ENCODE data around the gene HEATR9. TPM values are rescaled to one million over a fixed set of nuclear protein-coding genes. Genes with fewer than 3 reads are reported as not detected.

The HEATR9 gene
- total RNA-seq, 1 donor from 2014 or later, result not detected

GRCh38 chr17:35876534-35876933 is 7.8 kb upstream of the HEATR9 start:
- Histone ChIP-seq H3K9me3 (no peaks in the 10 kb centered on the region), H3K27me3 (no peaks in the 10 kb centered on the region), H3K4me3 (no peak overlapping the region), H3K36me3 (no peaks in the 10 kb centered on the region), H3K4me1 (no peaks in the 10 kb centered on the region), H3K27ac (no peak overlapping the region)
- no peak for DNase-seq (ENCODE audit: extremely low spot score in 2 of 2)
- intact Hi-C loops (cut with DNase I), result no loop called here
- TF ChIP-seq POLR2AphosphoS5 (IDR thresholded peaks at IDR 0.05; ENCODE audit: insufficient read depth in 1 of 2, low read depth in 1 of 2), result no peak
- TF ChIP-seq, protein P1, sequence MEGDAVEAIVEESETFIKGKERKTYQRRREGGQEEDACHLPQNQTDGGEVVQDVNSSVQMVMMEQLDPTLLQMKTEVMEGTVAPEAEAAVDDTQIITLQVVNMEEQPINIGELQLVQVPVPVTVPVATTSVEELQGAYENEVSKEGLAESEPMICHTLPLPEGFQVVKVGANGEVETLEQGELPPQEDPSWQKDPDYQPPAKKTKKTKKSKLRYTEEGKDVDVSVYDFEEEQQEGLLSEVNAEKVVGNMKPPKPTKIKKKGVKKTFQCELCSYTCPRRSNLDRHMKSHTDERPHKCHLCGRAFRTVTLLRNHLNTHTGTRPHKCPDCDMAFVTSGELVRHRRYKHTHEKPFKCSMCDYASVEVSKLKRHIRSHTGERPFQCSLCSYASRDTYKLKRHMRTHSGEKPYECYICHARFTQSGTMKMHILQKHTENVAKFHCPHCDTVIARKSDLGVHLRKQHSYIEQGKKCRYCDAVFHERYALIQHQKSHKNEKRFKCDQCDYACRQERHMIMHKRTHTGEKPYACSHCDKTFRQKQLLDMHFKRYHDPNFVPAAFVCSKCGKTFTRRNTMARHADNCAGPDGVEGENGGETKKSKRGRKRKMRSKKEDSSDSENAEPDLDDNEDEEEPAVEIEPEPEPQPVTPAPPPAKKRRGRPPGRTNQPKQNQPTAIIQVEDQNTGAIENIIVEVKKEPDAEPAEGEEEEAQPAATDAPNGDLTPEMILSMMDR (IDR thresholded peaks at IDR 0.05), result no peak
- no peak for TF ChIP-seq POLR2A (IDR thresholded peaks at IDR 0.05)

DNA sequence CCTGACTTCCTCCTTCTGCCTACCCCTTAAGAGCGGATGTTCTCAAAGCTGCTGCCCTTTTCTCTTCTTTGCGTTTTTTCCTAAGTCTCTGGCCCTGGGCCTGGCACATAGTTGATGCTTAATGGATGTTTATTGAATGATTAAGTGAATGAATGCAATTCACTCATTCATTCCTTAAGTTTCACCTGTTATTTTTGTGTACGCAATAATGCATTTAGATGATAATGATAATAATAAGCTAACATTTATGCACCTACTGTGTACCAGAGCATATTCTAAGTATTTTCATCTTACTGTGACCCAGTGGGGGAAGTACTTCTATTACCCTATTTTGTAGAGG is 7.1 kb upstream of the HEATR9 start:
- H3K27ac ChIP-seq, result no peak overlapping the region
- H3K36me3 ChIP-seq, result no peaks in the 10 kb centered on the region
- H3K4me1 ChIP-seq, result no peaks in the 10 kb centered on the region
- H3K9me3 ChIP-seq, result no peaks in the 10 kb centered on the region
- no peak overlapping the region for H3K4me3 ChIP-seq
- no peak for TF ChIP-seq POLR2AphosphoS5 (IDR thresholded peaks at IDR 0.05; ENCODE audit: insufficient read depth in 1 of 2, low read depth in 1 of 2)
- H3K27me3 ChIP-seq, result no peaks in the 10 kb centered on the region
- intact Hi-C loops (cut with DNase I), result no loop called here
- DNase-seq (ENCODE audit: extremely low spot score in 2 of 2), result no peak

GRCh38 chr17:35875072-35875799 is 6.5 kb upstream of the HEATR9 start:
- no peak overlapping the region for H3K27ac ChIP-seq
- TF ChIP-seq, protein P1 (IDR thresholded peaks at IDR 0.05), result no peak
- TF ChIP-seq POLR2AphosphoS5 (IDR thresholded peaks at IDR 0.05; ENCODE audit: insufficient read depth in 1 of 2, low read depth in 1 of 2) (no peak), POLR2A (IDR thresholded peaks at IDR 0.05) (no peak)
- H3K27me3 ChIP-seq, result no peaks in the 10 kb centered on the region
- no peak overlapping the region for H3K4me3 ChIP-seq
- H3K36me3 ChIP-seq, result no peaks in the 10 kb centered on the region
- intact Hi-C loops (cut with DNase I), result no loop called here
- H3K4me1 ChIP-seq, result no peaks in the 10 kb centered on the region
- DNase-seq (ENCODE audit: extremely low spot score in 2 of 2), result no peak
- no peaks in the 10 kb centered on the region for H3K9me3 ChIP-seq

DNA sequence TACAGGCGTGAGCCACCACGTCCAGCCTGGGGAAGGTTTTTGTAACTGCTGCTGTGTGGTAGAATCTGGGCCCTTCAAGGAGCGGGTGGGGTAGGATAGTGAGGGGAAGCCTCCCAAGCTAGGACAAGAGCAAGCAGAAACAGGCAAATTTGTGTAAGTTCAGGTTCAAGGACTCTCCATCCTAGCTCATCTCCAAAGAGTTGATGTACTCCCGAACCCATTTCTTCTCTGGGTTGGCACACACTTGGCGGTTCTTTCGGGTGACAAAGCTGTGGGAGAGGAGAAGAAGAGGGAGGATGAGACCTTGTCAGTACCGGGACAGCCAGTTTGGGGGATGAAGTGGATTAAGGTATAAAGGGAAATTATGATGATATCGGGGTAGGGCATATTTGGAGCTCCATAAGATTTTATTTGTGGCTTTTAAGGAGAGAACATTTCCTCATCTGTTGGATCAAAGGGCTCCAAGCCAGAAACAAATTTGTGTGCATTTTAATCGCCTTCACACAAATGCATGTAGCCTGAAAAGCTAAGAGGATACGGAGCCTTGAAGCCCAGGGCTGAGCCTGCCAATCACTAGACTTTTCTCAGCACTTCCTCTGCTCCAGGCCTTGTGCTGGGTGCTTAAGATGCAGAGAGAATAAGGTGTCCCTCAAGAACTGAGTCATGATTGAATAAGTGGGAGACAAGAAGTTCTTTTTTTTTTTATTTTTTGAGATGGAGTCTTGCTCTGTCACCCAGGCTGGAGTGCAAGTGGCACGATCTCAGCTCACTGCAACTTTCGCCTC is 3.7 kb upstream of the HEATR9 start:
- H3K27ac ChIP-seq, result no peak overlapping the region
- TF ChIP-seq POLR2AphosphoS5 (IDR thresholded peaks at IDR 0.05; ENCODE audit: insufficient read depth in 1 of 2, low read depth in 1 of 2) (no peak), POLR2A (IDR thresholded peaks at IDR 0.05) (no peak)
- TF ChIP-seq, protein P1 (IDR thresholded peaks at IDR 0.05), result no peak
- H3K27me3 ChIP-seq, result no peaks in the 10 kb centered on the region
- intact Hi-C loops (cut with DNase I), result no loop called here
- H3K36me3 ChIP-seq, result no peaks in the 10 kb centered on the region
- no peaks in the 10 kb centered on the region for H3K4me1 ChIP-seq
- H3K4me3 ChIP-seq, result no peak overlapping the region
- no peaks in the 10 kb centered on the region for H3K9me3 ChIP-seq
- no peak for DNase-seq (ENCODE audit: extremely low spot score in 2 of 2)

DNA sequence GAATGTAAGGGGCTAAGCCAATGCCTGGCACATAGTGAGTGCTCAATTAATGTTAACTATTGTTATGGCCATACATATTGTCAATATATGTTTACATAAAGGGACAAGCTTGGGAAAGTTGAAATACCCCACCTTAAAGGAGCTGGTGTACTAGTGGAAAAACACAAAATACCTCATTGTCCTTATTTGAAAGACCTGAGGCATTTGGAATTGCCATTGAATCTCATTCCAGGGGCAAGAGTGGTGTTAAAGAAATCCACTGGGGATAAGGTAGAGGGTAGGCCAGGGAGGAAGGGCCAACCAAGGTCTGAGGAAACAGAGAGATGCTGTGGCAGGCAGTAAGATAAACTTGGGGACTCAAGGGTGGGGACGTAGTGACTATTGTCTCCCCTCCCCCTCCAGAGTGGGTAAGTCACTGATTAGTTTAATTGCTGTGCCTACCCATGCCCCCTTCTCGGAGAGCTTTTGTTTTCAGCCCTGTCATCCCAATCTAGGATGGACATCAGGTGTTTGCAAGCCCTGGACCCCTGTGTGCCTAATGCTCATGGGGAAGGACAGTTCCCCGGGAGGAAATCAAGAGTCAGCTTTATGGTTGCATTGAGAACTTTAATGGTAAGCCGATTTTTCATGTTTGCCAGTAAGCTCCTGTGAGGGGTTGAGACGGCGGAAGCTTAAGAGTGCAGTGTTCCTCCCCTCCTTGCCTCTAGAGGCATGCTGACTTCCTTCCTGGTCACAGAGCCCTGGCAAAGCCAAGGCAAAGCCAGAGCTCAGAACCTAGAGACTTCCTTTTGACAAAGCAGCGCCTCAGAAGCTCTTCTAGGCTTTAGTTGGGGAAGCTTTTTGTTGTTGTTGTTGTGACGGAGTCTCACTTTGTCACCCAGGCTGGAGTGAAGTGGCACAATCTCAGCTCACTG is 2.5 kb upstream of the HEATR9 start:
- H3K4me1 ChIP-seq, result peaks cover 5% of the 10 kb centered on the region
- TF ChIP-seq, protein P1 (IDR thresholded peaks at IDR 0.05), result no peak
- TF ChIP-seq POLR2A (IDR thresholded peaks at IDR 0.05), result no peak
- TF ChIP-seq POLR2AphosphoS5 (IDR thresholded peaks at IDR 0.05; ENCODE audit: insufficient read depth in 1 of 2, low read depth in 1 of 2), result no peak
- H3K4me3 ChIP-seq, result no peak overlapping the region
- H3K36me3 ChIP-seq, result no peaks in the 10 kb centered on the region
- no peak overlapping the region for H3K27ac ChIP-seq
- H3K9me3 ChIP-seq, result no peaks in the 10 kb centered on the region
- no peak for DNase-seq (ENCODE audit: extremely low spot score in 2 of 2)
- intact Hi-C loops (cut with DNase I), result no loop called here
- H3K27me3 ChIP-seq, result no peaks in the 10 kb centered on the region
